IMR-90 (cell line): Measurements from ENCODE around the gene DIAPH2.

Experiments used
- CHD1 ChIP-seq: IDR thresholded peaks from 2 replicates; pipeline ENCODE4 v1.6.1; 2012; ENCODE audit warnings: low read depth, low read length, improper control_type of control experiment
- MAFK ChIP-seq: IDR thresholded peaks from 2 replicates; pipeline ENCODE4 v1.6.1; 2012; ENCODE audit warnings: low read depth, low read length, improper control_type of control experiment
- POLR2A ChIP-seq: IDR thresholded peaks from 2 replicates; pipeline ENCODE4 v1.6.1; 2012; ENCODE audit warnings: mild to moderate bottlenecking, low read depth, low read length
- RAD21 ChIP-seq: IDR thresholded peaks from 2 replicates; pipeline ENCODE4 v1.6.1; 2012; ENCODE audit warnings: low read length, improper control_type of control experiment
- RCOR1 ChIP-seq: IDR thresholded peaks from 2 replicates; pipeline ENCODE4 v1.6.1; 2012; ENCODE audit warnings: mild to moderate bottlenecking, low read length, improper control_type of control experiment; ENCODE audit not compliant: insufficient replicate concordance
- RFX5 ChIP-seq: IDR thresholded peaks from 2 replicates; pipeline ENCODE4 v1.8.0; 2012; ENCODE audit warnings: low read depth, mild to moderate bottlenecking, low read length, moderate library complexity
- TF ChIP-seq, protein P1 (sequence below): conservative IDR thresholded peaks from 2 replicates; pipeline ENCODE4 v1.5.1; 2012; ENCODE audit warnings: mild to moderate bottlenecking, low read depth, low read length, improper control_type of control experiment

DNA sequence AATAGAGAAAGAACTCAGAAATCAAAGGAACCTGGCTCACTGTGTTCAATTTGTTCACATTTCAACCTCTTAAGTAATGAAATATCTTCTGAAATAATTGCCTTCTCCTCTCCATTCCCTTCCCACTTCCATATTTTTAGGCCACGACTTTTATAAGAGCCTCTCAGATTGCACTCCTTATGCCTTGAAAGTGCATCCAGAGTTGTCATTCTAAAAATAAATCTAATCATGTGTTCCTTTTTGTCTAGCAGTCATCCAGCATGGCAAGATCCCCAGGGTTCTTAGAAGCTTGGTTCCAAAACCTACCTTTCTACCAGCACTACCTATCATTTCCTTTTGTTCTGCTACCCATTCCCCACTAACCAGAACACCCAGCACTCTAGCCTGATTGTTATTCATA lies 156.7 kb downstream of the DIAPH2 start:
- TF ChIP-seq CHD1 (no peak), POLR2A (no peak), RAD21 (no peak), RCOR1 (no peak), MAFK (no peak), RFX5 (no peak)
- TF ChIP-seq, protein P1, sequence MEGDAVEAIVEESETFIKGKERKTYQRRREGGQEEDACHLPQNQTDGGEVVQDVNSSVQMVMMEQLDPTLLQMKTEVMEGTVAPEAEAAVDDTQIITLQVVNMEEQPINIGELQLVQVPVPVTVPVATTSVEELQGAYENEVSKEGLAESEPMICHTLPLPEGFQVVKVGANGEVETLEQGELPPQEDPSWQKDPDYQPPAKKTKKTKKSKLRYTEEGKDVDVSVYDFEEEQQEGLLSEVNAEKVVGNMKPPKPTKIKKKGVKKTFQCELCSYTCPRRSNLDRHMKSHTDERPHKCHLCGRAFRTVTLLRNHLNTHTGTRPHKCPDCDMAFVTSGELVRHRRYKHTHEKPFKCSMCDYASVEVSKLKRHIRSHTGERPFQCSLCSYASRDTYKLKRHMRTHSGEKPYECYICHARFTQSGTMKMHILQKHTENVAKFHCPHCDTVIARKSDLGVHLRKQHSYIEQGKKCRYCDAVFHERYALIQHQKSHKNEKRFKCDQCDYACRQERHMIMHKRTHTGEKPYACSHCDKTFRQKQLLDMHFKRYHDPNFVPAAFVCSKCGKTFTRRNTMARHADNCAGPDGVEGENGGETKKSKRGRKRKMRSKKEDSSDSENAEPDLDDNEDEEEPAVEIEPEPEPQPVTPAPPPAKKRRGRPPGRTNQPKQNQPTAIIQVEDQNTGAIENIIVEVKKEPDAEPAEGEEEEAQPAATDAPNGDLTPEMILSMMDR: no peak
